Mesendoderm (in vitro differentiated cells): ENCODE data around the gene SUMO1.

ENCODE experiments used
- DNase-seq: peaks from one replicate; pipeline ENCODE4 v3.0.0; 2013
- H2AK5ac ChIP-seq: 2 replicates; pipeline ENCODE4 v1.6.1; 2013; ENCODE audit warnings: low read length, inconsistent platforms
- H2BK120ac ChIP-seq: 2 replicates; pipeline ENCODE4 v1.6.1; 2013; ENCODE audit warnings: low read depth, mild to moderate bottlenecking, low read length, moderate library complexity, mixed read lengths
- H2BK15ac ChIP-seq: replicated peaks from 2 replicates; pipeline ENCODE4 v1.6.1; 2013; ENCODE audit warnings: low read depth, mild to moderate bottlenecking, moderate library complexity
- H2BK5ac ChIP-seq: 2 replicates; pipeline ENCODE4 v1.6.1; 2013; ENCODE audit warnings: low read length, inconsistent platforms
- H3K18ac ChIP-seq: 2 replicates; pipeline ENCODE4 v1.6.1; 2013; ENCODE audit warnings: mild to moderate bottlenecking, low read length, mixed read lengths
- H3K23ac ChIP-seq: one replicate; pipeline ENCODE4 v1.6.1; 2013; ENCODE audit warnings: low read length
- H3K27ac ChIP-seq: 2 replicates; pipeline ENCODE4 v1.5.1; 2013; ENCODE audit warnings: low read depth, mild to moderate bottlenecking, inconsistent platforms, low read length, moderate library complexity
- H3K27me3 ChIP-seq: 2 replicates; pipeline ENCODE4 v1.6.1; 2013; ENCODE audit warnings: low read length, control low read depth, mild to moderate bottlenecking, inconsistent platforms; ENCODE audit not compliant: insufficient read depth, poor library complexity
- H3K36me3 ChIP-seq: 2 replicates; pipeline ENCODE4 v1.6.1; 2013; ENCODE audit warnings: low read length, inconsistent platforms; ENCODE audit not compliant: control insufficient read depth, insufficient read depth
- H3K4ac ChIP-seq: one replicate; pipeline ENCODE4 v1.6.1; 2013; ENCODE audit warnings: low read depth, mild to moderate bottlenecking, low read length, moderate library complexity
- H3K4me1 ChIP-seq: 2 replicates; pipeline ENCODE4 v1.6.1; 2013; ENCODE audit warnings: low read depth, low read length, inconsistent platforms; ENCODE audit not compliant: control insufficient read depth
- H3K4me2 ChIP-seq: 2 replicates; pipeline ENCODE4 v1.6.1; 2013; ENCODE audit warnings: low read length
- H3K4me3 ChIP-seq: 2 replicates; pipeline ENCODE4 v1.5.1; 2013; ENCODE audit warnings: mild to moderate bottlenecking, low read length
- H3K56ac ChIP-seq: one replicate; pipeline ENCODE4 v1.6.1; 2013; ENCODE audit warnings: low read length
- H3K79me1 ChIP-seq: 2 replicates; pipeline ENCODE4 v1.6.1; 2013; ENCODE audit warnings: low read length, inconsistent platforms
- H3K79me2 ChIP-seq: 2 replicates; pipeline ENCODE4 v1.6.1; 2013; ENCODE audit warnings: mild to moderate bottlenecking, low read length; ENCODE audit not compliant: control insufficient read depth, insufficient read depth
- H3K9ac ChIP-seq: 2 replicates; pipeline ENCODE4 v1.6.1; 2013; ENCODE audit warnings: low read length, inconsistent platforms
- H4K5ac ChIP-seq: one replicate; pipeline ENCODE4 v1.6.1; 2013; ENCODE audit warnings: low read length
- H4K8ac ChIP-seq: one replicate; pipeline ENCODE4 v1.6.1; 2013; ENCODE audit warnings: low read depth, mild to moderate bottlenecking, control low read depth, low read length, moderate library complexity
- WGBS: extraction: QIAGEN DNeasy Blood & Tissue Kit; methylation state at CpG from one replicate; pipeline ENCODE4 v1.1.7; 2013; ENCODE audit warnings: low lambda C conversion rate, missing lambda C conversion rate; ENCODE audit not compliant: insufficient coverage; ENCODE audit errors: extremely low coverage; 5-methylcytosine and 5-hydroxymethylcytosine counted together

Gene SUMO1

DNA sequence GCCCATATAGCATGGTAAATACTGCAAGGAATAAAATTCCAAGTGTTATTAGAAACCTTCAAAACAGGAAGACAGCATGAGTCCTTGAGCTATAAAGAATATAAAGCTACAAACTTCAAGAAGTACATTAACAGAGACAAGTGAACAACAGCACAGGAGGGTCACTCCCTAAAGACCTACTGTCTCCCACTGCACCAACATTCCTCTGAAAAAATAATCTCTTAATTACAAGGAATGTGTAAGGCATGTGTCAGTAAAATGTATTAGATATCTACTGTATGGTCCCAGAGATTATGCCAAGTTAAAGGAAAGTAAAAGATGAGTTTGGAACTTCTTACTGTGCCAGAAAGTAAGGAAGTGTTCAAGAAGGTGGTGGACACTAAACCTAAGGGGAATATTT is 29.9 kb downstream of the SUMO1 start:
- DNase-seq = no peak
- Histone ChIP-seq H3K79me1 (no peaks in the 10 kb centered on the region), H2AK5ac (no peak overlapping the region), H2BK5ac (no peak overlapping the region), H3K36me3 (no peaks in the 10 kb centered on the region), H4K8ac (no peak overlapping the region), H3K4ac (no peak overlapping the region), H3K4me1 (no peaks in the 10 kb centered on the region), H4K5ac (no peak overlapping the region), H2BK15ac (no peak overlapping the region), H3K9ac (no peak overlapping the region), H3K27me3 (no peaks in the 10 kb centered on the region), H3K4me3 (no peak overlapping the region), H3K18ac (no peak overlapping the region), H2BK120ac (no peak overlapping the region), H3K56ac (no peak overlapping the region), H3K23ac (no peak overlapping the region), H3K4me2 (no peak overlapping the region), H3K79me2 (no peaks in the 10 kb centered on the region), H3K27ac (no peak overlapping the region)

DNA sequence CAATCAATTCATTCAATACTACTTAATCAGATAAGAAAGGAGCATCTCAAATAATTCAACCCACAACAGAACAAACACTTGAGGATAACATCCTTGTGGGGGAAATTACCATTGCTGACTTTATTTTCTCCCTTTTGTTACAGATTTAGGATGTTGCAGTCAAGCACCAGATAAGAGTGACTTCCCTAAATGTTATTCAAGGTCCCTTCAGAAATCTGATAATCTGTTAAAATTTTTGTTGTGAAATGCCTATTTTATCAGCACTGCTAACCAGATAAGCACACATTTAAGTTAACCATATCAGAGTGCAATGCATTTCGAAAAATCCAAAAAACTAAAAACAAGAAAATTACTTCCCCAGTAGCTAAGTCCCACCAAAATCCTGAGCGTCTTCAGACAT is 33.5 kb downstream of the SUMO1 start:
- no peak overlapping the region for H3K4me3 ChIP-seq
- H4K8ac ChIP-seq = no peak overlapping the region
- no peaks in the 10 kb centered on the region for H3K27me3 ChIP-seq
- no peak overlapping the region for H2BK15ac ChIP-seq
- H2BK120ac ChIP-seq = no peak overlapping the region
- H3K4me1 ChIP-seq = no peaks in the 10 kb centered on the region
- H3K23ac ChIP-seq = no peak overlapping the region
- no peak overlapping the region for H4K5ac ChIP-seq
- no peak overlapping the region for H3K4me2 ChIP-seq
- H3K79me1 ChIP-seq = no peaks in the 10 kb centered on the region
- H2BK5ac ChIP-seq = no peak overlapping the region
- H3K18ac ChIP-seq = no peak overlapping the region
- no peaks in the 10 kb centered on the region for H3K36me3 ChIP-seq
- H3K4ac ChIP-seq = no peak overlapping the region
- H3K9ac ChIP-seq = no peak overlapping the region
- no peak overlapping the region for H2AK5ac ChIP-seq
- H3K56ac ChIP-seq = no peak overlapping the region
- H3K27ac ChIP-seq = no peak overlapping the region
- no CpG with 5 or more reads among the region's 2 CpGs for WGBS
- H3K79me2 ChIP-seq = no peaks in the 10 kb centered on the region
- peak; percentile 25 for DNase-seq

DNA sequence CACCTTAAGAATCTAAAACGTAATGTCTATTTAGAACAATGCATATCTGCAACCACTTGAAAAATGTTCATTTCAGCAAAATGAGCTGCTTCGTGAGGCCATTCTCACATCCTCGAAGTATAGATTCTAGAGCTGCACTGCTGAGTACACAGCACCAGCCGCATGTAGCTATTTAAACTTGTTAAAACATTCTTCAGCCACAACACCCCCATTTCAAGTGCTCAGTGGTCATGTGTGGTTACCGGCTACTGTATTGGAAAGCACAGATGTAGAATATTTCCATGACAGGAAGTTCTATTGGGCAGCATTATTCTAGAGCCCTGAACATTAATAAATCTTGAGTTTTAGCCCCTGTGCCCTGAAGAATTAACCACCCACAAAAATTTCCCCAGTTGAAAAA is 35.0 kb downstream of the SUMO1 start:
- Histone ChIP-seq H3K27me3 (no peaks in the 10 kb centered on the region), H3K4me1 (no peaks in the 10 kb centered on the region), H2AK5ac (no peak overlapping the region), H4K8ac (no peak overlapping the region), H2BK15ac (no peak overlapping the region), H3K23ac (no peak overlapping the region), H3K4ac (no peak overlapping the region), H3K27ac (no peak overlapping the region), H3K56ac (no peak overlapping the region), H3K4me2 (no peak overlapping the region), H2BK120ac (no peak overlapping the region), H3K18ac (no peak overlapping the region), H3K36me3 (no peaks in the 10 kb centered on the region), H3K79me1 (no peaks in the 10 kb centered on the region), H3K4me3 (no peak overlapping the region), H3K9ac (no peak overlapping the region), H2BK5ac (no peak overlapping the region), H3K79me2 (no peaks in the 10 kb centered on the region), H4K5ac (no peak overlapping the region)
- DNase-seq = no peak
- no CpG with 5 or more reads among the region's 5 CpGs for WGBS

DNA sequence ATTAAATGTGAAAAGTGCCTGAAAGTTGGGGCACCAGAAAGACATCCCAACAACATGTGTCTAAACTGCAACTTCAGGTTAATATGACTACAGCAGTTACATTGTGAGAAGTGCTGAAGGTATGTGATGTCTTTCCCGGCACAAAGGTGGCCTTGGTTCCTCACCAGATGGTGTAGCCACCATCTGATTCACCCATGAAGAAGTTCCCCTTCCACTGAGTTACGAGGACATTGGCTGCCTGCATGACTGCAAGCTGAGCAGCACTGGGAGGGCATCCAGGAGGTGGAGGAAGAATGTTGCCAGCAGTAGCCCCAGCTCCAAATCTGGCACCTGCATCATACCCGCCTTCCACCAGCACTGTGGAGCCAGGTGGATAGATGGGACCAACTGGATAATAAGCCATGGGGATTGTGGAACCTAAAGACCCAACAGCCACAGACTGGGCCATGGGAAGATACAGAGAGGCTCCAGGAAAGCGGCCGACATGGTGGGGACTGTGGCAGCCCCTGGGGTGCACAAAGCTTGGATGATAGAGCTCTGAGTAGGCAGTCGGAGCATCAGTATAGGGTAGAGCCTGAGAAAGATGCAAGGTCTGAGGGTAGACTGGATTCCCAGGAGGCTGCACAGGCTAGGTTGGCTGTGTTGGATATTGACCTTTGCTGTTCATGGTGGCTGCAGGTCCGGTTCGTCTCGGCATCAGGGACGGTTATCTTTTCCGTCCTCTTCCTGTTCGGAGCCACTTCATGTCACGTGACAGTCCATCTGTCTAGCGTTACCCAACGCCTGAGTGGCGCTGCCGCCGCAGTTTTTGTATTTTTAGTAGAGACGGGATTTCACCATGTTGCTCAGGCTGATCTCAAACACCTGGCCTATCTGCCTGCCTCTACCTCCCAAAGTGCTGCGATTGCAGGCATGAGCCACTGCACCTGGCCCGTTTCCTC is 36.9 kb downstream of the SUMO1 start:
- Histone ChIP-seq H3K79me1 (no peaks in the 10 kb centered on the region), H3K79me2 (no peaks in the 10 kb centered on the region), H3K23ac (no peak overlapping the region), H3K4me2 (no peak overlapping the region), H2BK120ac (no peak overlapping the region), H2AK5ac (no peak overlapping the region), H3K27me3 (no peaks in the 10 kb centered on the region), H3K9ac (no peak overlapping the region), H3K27ac (no peak overlapping the region), H3K56ac (no peak overlapping the region), H4K8ac (no peak overlapping the region), H3K4me1 (no peaks in the 10 kb centered on the region), H2BK5ac (no peak overlapping the region), H4K5ac (no peak overlapping the region), H3K36me3 (no peaks in the 10 kb centered on the region), H3K18ac (no peak overlapping the region), H3K4me3 (no peak overlapping the region), H2BK15ac (no peak overlapping the region), H3K4ac (no peak overlapping the region)
- WGBS = no CpG with 5 or more reads among the region's 21 CpGs
- no peak for DNase-seq

DNA sequence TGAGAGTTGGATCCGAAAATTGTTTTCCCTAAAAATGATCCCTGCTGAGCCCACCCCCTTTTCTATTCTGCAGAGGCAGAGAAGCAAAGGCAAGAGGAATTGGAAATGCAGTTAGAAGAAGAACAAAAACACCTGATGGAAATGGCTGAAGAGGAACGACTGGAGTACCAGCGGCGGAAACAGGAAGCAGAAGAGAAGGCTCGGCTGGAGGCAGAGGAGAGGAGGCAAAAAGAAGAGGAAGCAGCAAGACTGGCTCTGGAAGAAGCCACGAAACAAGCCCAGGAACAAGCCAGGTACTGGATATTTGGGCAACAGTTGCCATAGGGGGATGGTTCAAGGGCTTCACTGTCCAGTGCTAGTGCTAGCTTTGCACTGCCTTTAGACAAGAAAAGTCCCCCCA is 41.7 kb downstream of the SUMO1 start:
- Histone ChIP-seq H3K36me3 (no peaks in the 10 kb centered on the region), H3K9ac (no peak overlapping the region), H3K27me3 (no peaks in the 10 kb centered on the region), H2BK5ac (no peak overlapping the region), H2AK5ac (no peak overlapping the region), H3K56ac (no peak overlapping the region), H3K79me2 (no peaks in the 10 kb centered on the region), H4K8ac (no peak overlapping the region), H3K4ac (no peak overlapping the region), H3K4me2 (no peak overlapping the region), H4K5ac (no peak overlapping the region), H3K4me3 (no peak overlapping the region), H2BK15ac (no peak overlapping the region), H3K4me1 (no peaks in the 10 kb centered on the region), H3K27ac (no peak overlapping the region), H3K79me1 (no peaks in the 10 kb centered on the region), H3K23ac (no peak overlapping the region), H3K18ac (no peak overlapping the region), H2BK120ac (no peak overlapping the region)
- WGBS = no CpG with 5 or more reads among the region's 6 CpGs
- no peak for DNase-seq

DNA sequence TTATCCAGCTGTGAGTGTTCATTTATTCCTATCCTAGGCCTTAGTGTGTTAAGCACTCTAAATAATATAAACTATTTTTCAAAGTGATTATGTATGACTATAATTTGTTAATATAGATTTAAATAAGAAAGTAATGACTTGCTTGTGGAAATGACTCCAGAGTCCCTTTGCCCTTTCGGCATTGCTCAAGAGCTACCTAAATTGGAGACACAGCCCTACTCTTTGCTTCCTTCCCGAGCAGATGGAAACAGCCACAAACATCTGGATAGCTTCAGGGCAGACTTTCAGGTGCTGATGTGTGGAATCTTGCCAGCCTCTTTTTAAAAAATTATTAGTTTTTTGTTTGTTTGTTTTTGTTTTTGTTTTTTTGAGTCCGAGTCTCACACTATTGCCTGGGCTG is 44.0 kb downstream of the SUMO1 start:
- Histone ChIP-seq H3K27me3 (no peaks in the 10 kb centered on the region), H3K4ac (no peak overlapping the region), H4K8ac (no peak overlapping the region), H3K23ac (no peak overlapping the region), H2BK5ac (no peak overlapping the region), H4K5ac (no peak overlapping the region), H3K4me2 (no peak overlapping the region), H3K4me1 (no peaks in the 10 kb centered on the region), H3K9ac (no peak overlapping the region), H3K79me2 (no peaks in the 10 kb centered on the region), H3K36me3 (no peaks in the 10 kb centered on the region), H3K18ac (no peak overlapping the region), H3K79me1 (no peaks in the 10 kb centered on the region), H3K56ac (no peak overlapping the region), H2AK5ac (no peak overlapping the region), H2BK15ac (no peak overlapping the region), H3K27ac (no peak overlapping the region), H3K4me3 (no peak overlapping the region), H2BK120ac (no peak overlapping the region)
- WGBS = no CpG with 5 or more reads among the region's 3 CpGs
- DNase-seq = no peak
